ENCODE measurements around the gene VTI1A.

The VTI1A gene

GRCh38 chr10:112775381-112775780 lies 328.4 kb downstream of the VTI1A start:
- no peak overlapping the region for H3K4me3 ChIP-seq (replicated peaks in 1 of 2; ENCODE audit: low read depth in 2 of 2, low read length in 2 of 2)
- DNase-seq (ENCODE audit: low read depth in 2 of 2), result peak in 1 of 2 donors; percentile 46
- no peak for TF ChIP-seq CTCF (IDR thresholded peaks at IDR 0.05; ENCODE audit: low read depth, low read length)

GRCh38 chr10:112775892-112776674 lies 329.1 kb downstream of the VTI1A start:
- TF ChIP-seq CTCF (IDR thresholded peaks at IDR 0.05; ENCODE audit: low read depth, low read length), result no peak

GRCh38 chr10:112778579-112778978 lies 331.6 kb downstream of the VTI1A start:
- TF ChIP-seq CTCF (IDR thresholded peaks at IDR 0.05; ENCODE audit: low read depth, low read length), result no peak
- peak in 1 of 2 donors; percentile 16 for DNase-seq (ENCODE audit: low read depth in 2 of 2)
- H3K4me3 ChIP-seq (replicated peaks in 1 of 2; ENCODE audit: low read depth in 2 of 2, low read length in 2 of 2), result no peak overlapping the region

More at GRCh38 chr10:112775892-112776674, 329.1 kb downstream of the VTI1A start:
- H3K4me3 ChIP-seq (replicated peaks in 1 of 2; ENCODE audit: low read depth in 2 of 2, low read length in 2 of 2), result no peak overlapping the region
- no peak for DNase-seq (ENCODE audit: low read depth in 2 of 2)

GRCh38 chr10:112779025-112779770 lies 332.2 kb downstream of the VTI1A start:
- no peak for TF ChIP-seq CTCF (IDR thresholded peaks at IDR 0.05; ENCODE audit: low read depth, low read length)
- DNase-seq (ENCODE audit: low read depth in 2 of 2), result peak in 1 of 2 donors; percentile 14

GRCh38 chr10:112782200-112782907 lies 335.3 kb downstream of the VTI1A start:
- no peak overlapping the region for H3K4me3 ChIP-seq (replicated peaks in 1 of 2; ENCODE audit: low read depth in 2 of 2, low read length in 2 of 2)
- DNase-seq (ENCODE audit: low read depth in 2 of 2), result peak in 1 of 2 donors; percentile 23
- TF ChIP-seq CTCF (IDR thresholded peaks at IDR 0.05; ENCODE audit: low read depth, low read length), result no peak

More at GRCh38 chr10:112779025-112779770, 332.2 kb downstream of the VTI1A start:
- H3K4me3 ChIP-seq (replicated peaks in 1 of 2; ENCODE audit: low read depth in 2 of 2, low read length in 2 of 2), result no peak overlapping the region

- DNase-seq (ENCODE audit: low read depth in 2 of 2), result no peak
- TF ChIP-seq CTCF (IDR thresholded peaks at IDR 0.05; ENCODE audit: low read depth, low read length), result no peak
- no peak overlapping the region for H3K4me3 ChIP-seq (replicated peaks in 1 of 2; ENCODE audit: low read depth in 2 of 2, low read length in 2 of 2)
These were observed 336.5 kb downstream of the VTI1A start for GRCh38 chr10:112783351-112784021.

Measured in cardiac fibroblast (primary cell).